Tibial nerve (tissue), 4 donors: ENCODE measurements around the gene OR10A2.

Experiments
- CTCF ChIP-seq, 5 experiments: fragments of 200-600 bp in 3 of 5; fragments of 450-650 bp in 2 of 5; sonication (generic) in 3 of 5; IDR thresholded peaks; one replicate each; pipeline ENCODE4 v1.5.1; 2016 to 2019; ENCODE audit warnings: antibody characterized with exemption in 5 of 5, mild to moderate bottlenecking in 3 of 5, moderate library complexity in 2 of 5
- EP300 ChIP-seq, 2 donors: sonication (generic); formaldehyde crosslinking; IDR thresholded peaks; one replicate each; pipeline ENCODE4 v1.6.1; 2017; ENCODE audit warnings: antibody characterized with exemption in 2 of 2, mild to moderate bottlenecking in 1 of 2
- POLR2A ChIP-seq, 2 donors: fragments of 450-650 bp; IDR thresholded peaks; one replicate each; pipeline ENCODE4 v1.6.1; 2017; ENCODE audit warnings: antibody characterized with exemption in 2 of 2, mild to moderate bottlenecking in 2 of 2, moderate library complexity in 2 of 2

DNA sequence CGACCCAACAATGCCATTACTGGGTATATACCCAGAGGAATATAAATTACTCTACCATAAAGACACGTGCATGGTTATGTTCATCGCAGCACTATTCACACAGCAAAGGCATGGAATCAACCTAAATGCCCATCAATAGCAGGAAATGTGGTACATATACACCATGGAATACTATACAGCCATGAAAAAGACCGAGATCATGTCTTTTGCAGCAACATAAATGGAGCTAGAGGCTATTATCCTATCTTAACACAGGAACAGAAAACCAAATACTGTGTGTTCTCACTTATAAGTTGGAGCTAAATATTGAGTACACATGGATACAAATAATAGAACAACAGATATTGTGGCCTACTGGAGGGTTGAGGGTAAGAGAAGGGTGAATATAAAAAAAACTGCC lies 26.0 kb downstream of the OR10A2 start:
- TF ChIP-seq EP300 (IDR thresholded peaks at IDR 0.05) (no peak), CTCF (IDR thresholded peaks at IDR 0.05) (no peak), POLR2A (IDR thresholded peaks at IDR 0.05) (no peak)
